K562 (cell line): ENCODE data around the gene DIS3L2.

Experiments used
- CBX8 ChIP-seq: fragments of 200-600 bp; sonication (generic); IDR thresholded peaks from 2 replicates; pipeline ENCODE4 v1.6.1; 2012; ENCODE audit warnings: borderline replicate concordance, mixed run types, low read depth, mild to moderate bottlenecking, moderate library complexity, mixed read lengths, low read length, control low read depth, inconsistent platforms; ENCODE audit not compliant: poor library complexity, severe bottlenecking; ENCODE audit errors: extremely low read depth
- RNF2 ChIP-seq: sonication (generic); IDR thresholded peaks from 2 replicates; pipeline ENCODE4 v1.6.1; 2016

DNA sequence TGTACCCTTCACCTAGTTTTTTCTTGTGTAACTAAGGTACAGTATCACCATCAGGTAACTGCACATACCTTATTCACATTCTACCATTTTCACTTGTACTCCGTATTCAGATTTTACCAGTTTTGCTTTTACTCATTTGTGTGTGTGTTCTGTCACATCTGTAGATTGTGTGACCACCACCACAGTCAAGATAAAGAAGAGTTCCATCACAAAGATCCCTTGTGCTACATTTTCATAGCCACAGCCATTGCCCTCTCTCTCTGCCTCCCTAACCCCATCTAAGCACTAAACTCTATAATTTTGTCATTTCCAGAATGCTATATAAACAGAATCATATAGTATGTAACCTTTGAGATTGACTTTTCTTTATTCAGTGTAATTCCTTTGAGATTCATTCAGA lies 23.5 kb downstream of the DIS3L2 start:
- TF ChIP-seq RNF2 (no peak), CBX8 (no peak)
